Uterus (tissue), 4 donors: ENCODE results near the gene EML1. TPM values are rescaled to one million over a fixed set of nuclear protein-coding genes. Genes with fewer than 3 reads are reported as not detected.

Source experiments
- DNase-seq, 2 donors: peaks; one replicate each; pipeline ENCODE4 v3.0.0-alpha.2; 2019 to 2020
- H3K27ac ChIP-seq, 2 donors: fragments of 200-600 bp; sonication (generic); 1 replicate in 1 of 2; 2 replicates in 1 of 2; pipeline ENCODE4 v1.5.1; 2016 to 2018
- H3K27me3 ChIP-seq, 2 donors: fragments of 200-600 bp; sonication (generic); one replicate each; pipeline ENCODE4 v1.5.1; 2018 to 2019; ENCODE audit warnings: control low read depth in 1 of 2
- H3K36me3 ChIP-seq, 2 donors: fragments of 200-600 bp; sonication (generic); one replicate each; pipeline ENCODE4 v1.5.1; 2019; ENCODE audit warnings: control low read depth in 1 of 2
- H3K4me1 ChIP-seq, 2 donors: fragments of 200-600 bp; sonication (generic); one replicate each; pipeline ENCODE4 v1.5.1; 2018 to 2019; ENCODE audit warnings: control low read depth in 1 of 2
- H3K4me3 ChIP-seq, 2 donors: fragments of 200-600 bp; sonication (generic); 1 replicate in 1 of 2; 2 replicates in 1 of 2; pipeline ENCODE4 v1.5.1; 2018 to 2019; ENCODE audit warnings: mild to moderate bottlenecking in 1 of 2
- H3K9me3 ChIP-seq, 2 donors: fragments of 200-600 bp; sonication (generic); one replicate each; pipeline ENCODE4 v1.5.1; 2019; ENCODE audit warnings: control low read depth in 1 of 2
- CTCF ChIP-seq, 4 experiments: fragments of 200-600 bp in 2 of 4; fragments of 450-650 bp in 2 of 4; sonication (generic) in 2 of 4; IDR thresholded peaks; one replicate each; pipeline ENCODE4 v1.5.1; 2016 to 2019; ENCODE audit warnings: antibody characterized with exemption in 4 of 4, mild to moderate bottlenecking in 2 of 4, moderate library complexity in 1 of 4
- POLR2A ChIP-seq, 2 donors: fragments of 450-650 bp; IDR thresholded peaks; one replicate each; pipeline ENCODE4 v1.6.1; 2016; ENCODE audit warnings: antibody characterized with exemption in 2 of 2, mild to moderate bottlenecking in 1 of 2, moderate library complexity in 1 of 2
- intact Hi-C: fragments of 100-400 bp; cut with DNase I; formaldehyde crosslinking; loops from one replicate; pipeline ENCODE4 v1.15.1; 2023; ENCODE audit warnings: low total_unique reads
- total RNA-seq, 4 donors: library from RNA; depleted of rRNA in 3 of 4; stranded (reverse); fragments of >200 nt in 3 of 4; gene quantifications; one replicate each; pipeline versions ENCODE4 v1.1.0 to v1.2.4, GENCODE V29; 2014 to 2023
- donor health status: DM: yes; HTN: yes; CAD: no.

EML1 gene
- total RNA-seq, 4 donors from 2014 or later, result 51.4 to 184 (median 84.4) TPM

DNA sequence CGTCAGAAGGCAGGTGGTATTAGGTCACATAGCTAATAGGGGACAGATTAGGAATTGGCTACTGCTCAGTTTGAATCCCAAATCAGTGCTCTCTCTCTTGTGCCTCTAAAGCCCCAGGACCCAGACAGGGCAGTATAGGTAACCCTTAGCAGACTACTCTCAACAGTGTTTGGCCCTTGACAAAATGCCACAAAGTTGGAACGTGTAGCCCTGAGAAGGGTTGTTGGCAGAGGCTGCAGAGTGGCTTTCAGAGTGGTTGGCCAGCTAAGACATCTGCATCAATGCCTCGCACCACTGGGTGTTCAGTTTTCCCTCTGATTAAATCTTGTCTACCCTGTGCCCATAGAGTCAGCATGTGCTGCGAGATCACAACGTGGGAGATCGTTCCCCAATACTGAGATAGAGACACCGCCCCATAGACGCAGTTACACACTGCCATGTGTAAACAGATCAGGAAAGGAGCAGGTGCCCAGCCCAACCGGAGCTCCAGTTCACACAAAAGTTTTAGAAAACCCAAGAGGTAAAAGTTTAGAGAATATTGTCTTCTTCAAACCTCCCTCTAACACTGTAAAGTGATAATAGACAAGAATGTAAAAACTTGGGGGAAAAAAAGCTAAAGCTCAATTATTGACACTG, 48.3 kb downstream of the EML1 start:
- intact Hi-C loops, result no loop called here
- no peak for TF ChIP-seq CTCF (IDR thresholded peaks at IDR 0.05)
- TF ChIP-seq POLR2A (IDR thresholded peaks at IDR 0.05), result no peak
- no peaks in the 10 kb centered on the region for H3K36me3 ChIP-seq
- no peaks in the 10 kb centered on the region for H3K4me1 ChIP-seq
- H3K27ac ChIP-seq, result no peak overlapping the region
- peaks cover 0 to under 1% of the 10 kb centered on the region in 2 donors for H3K9me3 ChIP-seq
- no peak overlapping the region for H3K4me3 ChIP-seq
- no peaks in the 10 kb centered on the region for H3K27me3 ChIP-seq
- no peak for DNase-seq

DNA sequence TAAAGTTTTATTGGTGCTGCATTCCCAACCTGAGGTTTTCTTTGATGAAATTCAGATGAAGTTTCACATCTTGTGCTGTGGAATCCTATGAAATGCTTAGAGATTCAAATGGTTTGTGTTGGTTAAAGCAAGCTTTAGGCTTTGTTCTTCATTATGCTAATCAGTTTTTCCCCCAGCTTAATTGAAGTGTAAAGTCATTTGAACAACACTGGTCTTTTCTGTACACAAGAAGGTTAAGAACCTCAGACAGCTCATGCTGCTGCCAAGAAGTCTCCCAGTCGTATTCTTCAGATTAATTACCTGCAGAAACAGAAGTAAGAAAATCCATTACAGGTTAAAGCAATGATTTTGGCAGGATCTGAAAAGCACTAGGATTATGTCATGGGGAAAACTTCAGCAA, 48.9 kb downstream of the EML1 start:
- no peak overlapping the region for H3K27ac ChIP-seq
- intact Hi-C loops, result no loop called here
- DNase-seq, result no peak
- no peak for TF ChIP-seq CTCF (IDR thresholded peaks at IDR 0.05)
- TF ChIP-seq POLR2A (IDR thresholded peaks at IDR 0.05), result no peak
- H3K27me3 ChIP-seq, result no peaks in the 10 kb centered on the region
- no peak overlapping the region for H3K4me3 ChIP-seq
- H3K36me3 ChIP-seq, result no peaks in the 10 kb centered on the region
- no peaks in the 10 kb centered on the region for H3K4me1 ChIP-seq
- peaks cover 0 to 4% of the 10 kb centered on the region in 2 donors for H3K9me3 ChIP-seq

DNA sequence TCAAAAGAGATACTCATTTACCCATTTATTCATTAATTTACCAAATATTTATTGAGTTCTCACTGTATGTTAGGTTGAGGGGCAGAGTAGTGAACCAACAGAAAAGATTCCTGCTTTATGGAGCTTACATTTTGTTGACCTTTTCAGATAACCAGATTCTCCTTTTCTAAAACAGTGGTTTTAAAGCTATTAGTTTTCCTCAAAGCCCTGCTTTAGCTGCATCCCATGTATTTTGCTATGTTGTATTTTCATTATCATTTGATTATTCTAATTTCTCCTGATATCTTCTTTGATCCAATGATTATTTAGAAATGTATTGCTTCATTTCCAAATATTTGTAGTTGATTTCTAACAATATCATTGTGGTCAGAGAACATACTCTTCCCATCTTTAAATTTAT, 53.6 kb downstream of the EML1 start:
- DNase-seq, result no peak
- intact Hi-C loops, result no loop called here
- no peaks in the 10 kb centered on the region for H3K36me3 ChIP-seq
- no peaks in the 10 kb centered on the region for H3K27me3 ChIP-seq
- H3K4me3 ChIP-seq, result no peak overlapping the region
- TF ChIP-seq POLR2A (IDR thresholded peaks at IDR 0.05) (no peak), CTCF (IDR thresholded peaks at IDR 0.05) (no peak)
- no peak overlapping the region for H3K27ac ChIP-seq
- H3K9me3 ChIP-seq, result peaks cover 0 to 4% of the 10 kb centered on the region in 2 donors
- H3K4me1 ChIP-seq, result no peaks in the 10 kb centered on the region

GRCh38 chr14:99850709-99851108, 57.5 kb downstream of the EML1 start:
- Histone ChIP-seq H3K27me3 (no peaks in the 10 kb centered on the region), H3K9me3 (peaks cover 0 to 4% of the 10 kb centered on the region in 2 donors), H3K4me3 (no peak overlapping the region), H3K36me3 (no peaks in the 10 kb centered on the region), H3K27ac (no peak overlapping the region), H3K4me1 (peaks cover 0 to 3% of the 10 kb centered on the region in 2 donors)
- no peak for TF ChIP-seq POLR2A (IDR thresholded peaks at IDR 0.05)
- no peak for TF ChIP-seq CTCF (IDR thresholded peaks at IDR 0.05)
- DNase-seq, result no peak
- intact Hi-C loops, result no loop called here

- Histone ChIP-seq H3K27ac (peak overlapping the region in 1 of 2 donors; percentile 9), H3K27me3 (no peaks in the 10 kb centered on the region), H3K9me3 (no peaks in the 10 kb centered on the region), H3K4me3 (no peak overlapping the region), H3K4me1 (peaks cover 0 to 3% of the 10 kb centered on the region in 2 donors), H3K36me3 (no peaks in the 10 kb centered on the region)
- DNase-seq, result no peak
- intact Hi-C loops, result no loop called here
- TF ChIP-seq POLR2A (IDR thresholded peaks at IDR 0.05), result no peak
- no peak for TF ChIP-seq CTCF (IDR thresholded peaks at IDR 0.05)
Observed at GRCh38 chr14:99852578-99852977, 59.4 kb downstream of the EML1 start.
